AG04450 (cell line): ENCODE measurements around the gene ZIM2. TPM values are rescaled to one million over a fixed set of nuclear protein-coding genes. Genes with fewer than 3 reads are reported as not detected.

Experiments
- CTCF ChIA-PET: fragments of 300-600, 350-600 bp; formaldehyde crosslinking; extraction: SDS; loops from one replicate; lab custom pipeline; 2022; ENCODE audit warnings: antibody characterized with exemption, inconsistent platforms; lab: Charles Lee
- POLR2A ChIA-PET: fragments of 350-600 bp; formaldehyde crosslinking; extraction: SDS; loops from one replicate; lab custom pipeline; 2021; ENCODE audit warnings: antibody characterized with exemption, inconsistent platforms; lab: Yijun Ruan, JAX
- DNase-seq: peaks from one replicate; pipeline ENCODE4 v3.0.0-alpha.2; 2011; ENCODE audit warnings: low read depth, low spot score
- H3K27ac ChIP-seq: one replicate; pipeline ENCODE4 v1.5.1; 2012; ENCODE audit warnings: low read depth, low read length, control low read depth
- H3K27me3 ChIP-seq: one replicate; pipeline ENCODE4 v1.6.0; 2012; ENCODE audit warnings: low read length; ENCODE audit not compliant: control insufficient read depth, insufficient read depth
- H3K4me3 ChIP-seq: 2 replicates; pipeline ENCODE4 v1.5.1; 2011; ENCODE audit warnings: mild to moderate bottlenecking, low read depth, low read length, control low read depth
- H3K9me3 ChIP-seq: 2 replicates; pipeline ENCODE4 v1.5.1; 2012; ENCODE audit warnings: low read length; ENCODE audit not compliant: control insufficient read depth, insufficient read depth
- CTCF ChIP-seq: IDR thresholded peaks from 2 replicates; pipeline ENCODE4 v1.5.1; 2011; ENCODE audit warnings: low read depth, low read length, control low read depth, inconsistent platforms
- polyA plus RNA-seq: library from polyadenylated mRNA; depleted of rRNA; stranded (reverse); fragments of >200 nt; gene quantifications from 2 replicates; pipeline ENCODE4 v1.2.3, GENCODE V29; 2011

The ZIM2 gene
- polyA plus RNA-seq, 1 experiment: not detected

DNA sequence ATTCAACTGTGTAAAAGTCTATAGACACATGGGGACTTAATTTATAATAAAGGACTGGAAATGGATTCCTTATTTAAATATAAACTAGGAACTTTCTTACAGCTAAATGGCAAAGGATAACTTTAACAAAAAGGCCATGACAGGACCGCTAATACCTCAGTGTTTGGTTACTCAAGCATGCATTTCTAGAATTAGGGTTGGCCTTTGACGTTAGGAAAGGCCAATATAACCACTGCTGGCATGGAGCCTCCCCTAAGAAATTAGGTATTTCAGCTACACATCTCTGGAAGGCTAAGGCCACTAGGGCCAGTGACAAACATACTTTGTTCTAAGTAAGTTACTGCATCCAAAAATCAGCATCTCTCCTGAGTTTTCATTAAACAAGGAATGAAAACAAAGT, 9.3 kb downstream of the ZIM2 start:
- Histone ChIP-seq H3K9me3 (peaks cover 35% of the 10 kb centered on the region), H3K27ac (no peak overlapping the region), H3K4me3 (no peak overlapping the region), H3K27me3 (no peaks in the 10 kb centered on the region)
- no peak for TF ChIP-seq CTCF
- ChIA-PET POLR2A (no interaction called here), CTCF (interaction anchor here (0.6 kb wide), 1 partner anchor 482 kb away, joined by 3 read pairs; no protein-coding TSS in a partner anchor)
- no peak for DNase-seq

- Histone ChIP-seq H3K4me3 (no peak overlapping the region), H3K27ac (no peak overlapping the region), H3K27me3 (no peaks in the 10 kb centered on the region), H3K9me3 (peaks cover 30% of the 10 kb centered on the region)
- ChIA-PET CTCF (no interaction called here), POLR2A (interaction anchor here (0.6 kb wide), 1 partner anchor 151 kb away, joined by 3 read pairs; no protein-coding TSS in a partner anchor)
- TF ChIP-seq CTCF: no peak
- no peak for DNase-seq
Observed at GRCh38 chr19:56829596-56829995, 10.9 kb downstream of the ZIM2 start.

GRCh38 chr19:56827708-56828107, 12.8 kb downstream of the ZIM2 start:
- ChIA-PET POLR2A (no interaction called here), CTCF (no interaction called here)
- no peak for DNase-seq
- H3K9me3 ChIP-seq: peaks cover 44% of the 10 kb centered on the region
- H3K27ac ChIP-seq: no peak overlapping the region
- TF ChIP-seq CTCF: no peak
- no peak overlapping the region for H3K4me3 ChIP-seq
- H3K27me3 ChIP-seq: no peaks in the 10 kb centered on the region

- POLR2A ChIA-PET: no interaction called here
- DNase-seq: no peak
- peaks cover 57% of the 10 kb centered on the region for H3K9me3 ChIP-seq
- TF ChIP-seq CTCF: no peak
- CTCF ChIA-PET: no interaction called here
- H3K4me3 ChIP-seq: no peak overlapping the region
- no peaks in the 10 kb centered on the region for H3K27me3 ChIP-seq
- no peak overlapping the region for H3K27ac ChIP-seq
Observed at GRCh38 chr19:56823956-56824355, 16.6 kb downstream of the ZIM2 start.

DNA sequence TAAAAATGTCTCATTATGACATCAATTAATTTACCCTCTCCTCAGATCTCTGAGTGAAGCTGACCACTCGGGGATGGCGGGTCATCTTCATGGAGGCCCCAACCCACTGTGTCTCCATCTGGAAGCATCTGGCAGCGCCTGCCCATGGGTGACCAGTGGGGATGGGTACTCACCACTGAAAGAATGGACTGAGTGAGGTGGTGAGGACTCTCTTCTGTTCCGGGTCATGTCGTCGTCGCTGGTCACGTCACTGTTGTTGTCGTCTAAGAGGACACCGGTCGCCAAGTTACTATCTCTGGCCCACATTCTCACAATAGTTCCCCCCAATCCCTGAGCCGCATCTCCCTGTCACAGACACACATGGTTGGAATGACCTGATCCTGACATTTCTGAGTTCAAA, 17.1 kb downstream of the ZIM2 start:
- Histone ChIP-seq H3K4me3 (no peak overlapping the region), H3K27me3 (no peaks in the 10 kb centered on the region), H3K27ac (no peak overlapping the region), H3K9me3 (peaks cover 57% of the 10 kb centered on the region)
- POLR2A ChIA-PET: no interaction called here
- CTCF ChIA-PET: no interaction called here
- no peak for TF ChIP-seq CTCF
- no peak for DNase-seq
